GM18505 (cell line): ENCODE measurements around the gene PTPRU.

ENCODE experiments used
- ATAC-seq: cut with Tn5 transposase; IDR thresholded peaks from one replicate; pipeline ENCODE4 v1.9.1; 2021; ENCODE audit not compliant: unreplicated experiment
- POLR2A ChIP-seq: IDR thresholded peaks from 4 replicates; pipeline ENCODE4 v1.6.1; 2011; ENCODE audit warnings: borderline replicate concordance; ENCODE audit not compliant: insufficient read depth, insufficient read length; ENCODE audit errors: extremely low read depth

PTPRU gene

DNA sequence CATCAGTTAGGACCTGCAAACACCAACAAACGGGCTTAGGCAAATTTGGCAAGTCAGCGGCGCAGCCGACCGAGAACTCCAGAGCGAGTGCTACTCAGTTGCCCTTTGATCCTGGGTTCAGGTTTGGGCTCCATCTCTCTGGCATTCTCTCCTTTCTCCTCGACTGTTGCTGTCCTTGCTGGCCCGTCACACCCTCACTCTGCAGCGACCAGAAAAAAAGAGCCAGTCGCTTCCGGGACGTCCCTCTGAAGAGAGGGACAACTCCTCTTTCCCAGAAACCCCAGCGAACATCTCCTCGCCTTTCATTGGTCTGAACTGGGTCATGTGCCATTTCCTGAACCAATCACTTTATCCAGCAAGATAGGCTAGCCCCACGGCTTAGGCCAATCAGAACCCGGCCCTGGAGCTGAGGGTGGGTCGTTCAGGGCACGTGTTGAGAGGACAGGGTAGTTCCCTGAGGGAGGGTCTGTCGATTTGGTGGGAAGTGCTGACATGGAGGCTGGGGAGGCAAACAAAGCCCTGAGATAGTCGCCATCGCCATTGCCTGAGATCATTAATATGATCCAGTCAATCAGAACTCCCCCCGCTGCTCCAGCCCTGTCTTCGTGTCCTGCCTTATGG, 113.7 kb downstream of the PTPRU start:
- TF ChIP-seq POLR2A = no peak
- no peak for ATAC-seq

DNA sequence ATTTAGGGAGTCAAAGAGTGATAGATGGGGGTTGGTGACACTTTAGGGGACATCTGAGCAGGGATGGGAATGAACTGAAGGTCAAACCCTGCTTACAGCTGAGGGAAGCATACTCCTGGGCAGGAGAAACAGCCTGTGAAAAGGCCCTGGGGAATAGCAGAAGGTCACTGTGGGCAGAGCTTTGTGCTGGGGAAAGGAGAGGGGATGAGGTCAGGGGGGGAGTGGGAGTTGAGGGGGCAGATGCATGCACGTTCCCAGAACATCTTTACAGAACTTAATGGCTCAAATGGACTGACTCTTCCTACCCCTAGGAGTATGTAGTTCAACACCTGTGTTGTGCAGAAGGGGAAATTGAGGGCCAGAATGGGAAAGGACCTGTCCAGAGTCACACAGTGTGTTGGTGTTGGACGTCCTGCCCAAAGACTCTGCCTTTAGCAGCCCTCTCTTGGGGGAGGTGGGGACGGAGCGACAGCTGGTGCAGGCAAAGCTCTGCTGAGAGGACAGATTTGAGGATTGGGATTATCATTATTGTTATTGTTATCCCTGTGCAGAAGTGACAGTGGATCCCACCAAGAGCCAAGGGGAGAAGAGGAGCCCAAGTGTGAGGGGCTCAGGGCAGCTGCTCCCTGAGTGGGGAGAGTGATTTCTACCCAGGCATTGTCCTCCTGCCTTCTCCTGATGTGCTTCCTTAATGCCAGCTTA, 116.5 kb downstream of the PTPRU start:
- TF ChIP-seq POLR2A = no peak
- ATAC-seq = no peak

DNA sequence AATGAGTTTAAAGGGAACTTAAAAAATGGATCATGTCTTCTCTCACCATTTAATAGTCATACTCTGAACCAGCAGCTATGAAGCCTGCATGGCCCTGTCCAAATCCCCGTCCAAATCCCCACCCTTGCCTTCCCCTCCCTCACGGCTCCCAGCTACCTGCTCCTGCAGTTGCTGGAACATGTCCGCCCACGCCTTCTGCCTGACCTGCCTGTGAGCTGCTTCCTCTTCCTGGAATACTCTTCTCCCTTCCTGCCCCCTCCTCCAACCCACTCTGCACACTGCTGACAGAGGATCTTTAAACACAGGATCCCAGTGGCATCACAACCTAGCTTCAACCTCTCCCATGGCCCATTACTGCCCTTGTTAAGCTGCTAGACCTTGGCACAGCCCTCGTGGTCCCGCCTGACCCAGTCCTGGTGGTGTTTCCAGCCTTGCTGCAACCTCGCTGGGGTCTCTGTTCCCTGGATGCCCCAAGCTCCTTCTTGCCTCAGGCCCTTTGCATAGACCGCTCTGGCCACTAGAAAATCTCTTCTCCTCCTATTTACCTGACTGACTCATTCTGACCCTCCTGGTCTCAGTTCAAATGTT, 118.3 kb downstream of the PTPRU start:
- ATAC-seq = no peak
- no peak for TF ChIP-seq POLR2A

DNA sequence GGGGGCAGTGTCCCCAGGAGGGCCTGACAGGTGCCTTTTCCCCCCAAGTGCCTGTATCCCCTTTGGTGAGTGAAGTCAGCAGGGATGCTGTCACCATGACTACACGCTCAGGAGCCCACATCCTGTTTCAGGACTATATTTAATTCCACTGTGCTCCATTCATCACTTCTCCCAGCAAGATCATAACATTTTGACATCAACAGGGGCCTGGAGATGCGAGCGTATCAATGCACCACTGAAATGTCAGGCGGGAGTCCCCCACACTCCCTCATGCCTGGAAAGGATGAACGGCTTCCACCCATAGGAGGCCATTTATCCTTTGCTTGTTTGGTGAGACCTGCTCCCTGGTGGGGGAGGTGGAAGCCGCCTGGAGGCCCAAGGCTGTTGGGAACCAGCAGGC, 119.1 kb downstream of the PTPRU start:
- ATAC-seq = no peak
- TF ChIP-seq POLR2A = no peak

DNA sequence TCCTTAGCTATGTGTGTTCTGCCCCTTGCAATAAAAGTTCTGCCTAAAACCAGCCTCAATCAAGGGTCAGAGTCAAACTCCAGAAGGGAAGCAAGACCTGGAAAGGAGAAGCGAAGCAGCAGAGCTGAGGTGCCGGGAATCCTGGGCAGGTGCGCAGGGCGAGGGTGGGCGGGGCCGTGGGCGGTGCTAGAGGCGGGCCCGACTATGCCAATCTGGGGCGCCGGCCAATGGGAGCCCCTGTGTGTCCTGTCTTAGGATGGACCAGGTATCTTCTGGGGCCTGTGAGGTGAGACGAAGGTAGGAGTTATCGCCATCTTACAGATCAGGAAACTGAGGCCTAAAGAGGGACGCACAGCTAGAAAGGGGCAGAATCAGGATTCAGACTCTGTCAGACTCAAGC, 120.3 kb downstream of the PTPRU start:
- TF ChIP-seq POLR2A = no peak
- no peak for ATAC-seq

DNA sequence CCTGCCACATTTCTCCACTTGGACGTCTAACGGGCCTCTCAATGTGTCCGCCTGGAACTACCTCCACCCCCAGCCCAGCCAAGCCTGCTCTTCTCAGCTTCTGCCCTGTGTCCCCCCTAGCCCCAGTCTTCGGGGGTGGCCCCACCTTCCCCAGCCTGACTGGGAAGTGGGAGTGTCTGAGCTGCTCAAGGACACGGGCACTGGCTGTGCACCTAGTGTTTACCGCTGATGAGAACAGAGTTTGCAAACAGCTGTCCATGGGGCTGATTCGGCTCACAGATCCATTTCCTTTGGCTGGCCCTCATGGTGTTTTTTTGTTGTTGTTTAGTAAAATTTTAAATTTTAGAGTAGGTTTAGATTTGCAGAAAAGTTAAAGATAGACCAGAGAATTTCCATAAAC, 121.1 kb downstream of the PTPRU start:
- ATAC-seq = no peak
- TF ChIP-seq POLR2A = no peak

DNA sequence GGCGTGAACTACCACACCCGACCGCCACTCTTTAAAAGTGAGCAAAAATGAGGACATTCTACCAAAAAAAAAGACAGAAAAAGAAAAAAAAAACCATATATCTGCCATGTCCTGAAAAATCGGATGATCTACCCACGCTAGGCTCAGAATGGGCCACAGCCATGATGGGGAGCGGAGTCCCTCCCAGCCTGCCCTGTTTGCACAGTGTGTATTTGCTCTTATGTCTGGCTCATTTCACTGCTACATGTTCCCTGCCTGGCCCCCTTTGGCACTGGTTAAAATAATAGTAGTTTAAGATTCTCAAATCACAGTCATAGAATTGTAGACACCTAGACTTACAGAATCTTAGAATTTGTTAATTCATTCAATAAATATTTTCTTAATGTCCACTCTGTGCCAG, 121.9 kb downstream of the PTPRU start:
- no peak for TF ChIP-seq POLR2A
- ATAC-seq = no peak

DNA sequence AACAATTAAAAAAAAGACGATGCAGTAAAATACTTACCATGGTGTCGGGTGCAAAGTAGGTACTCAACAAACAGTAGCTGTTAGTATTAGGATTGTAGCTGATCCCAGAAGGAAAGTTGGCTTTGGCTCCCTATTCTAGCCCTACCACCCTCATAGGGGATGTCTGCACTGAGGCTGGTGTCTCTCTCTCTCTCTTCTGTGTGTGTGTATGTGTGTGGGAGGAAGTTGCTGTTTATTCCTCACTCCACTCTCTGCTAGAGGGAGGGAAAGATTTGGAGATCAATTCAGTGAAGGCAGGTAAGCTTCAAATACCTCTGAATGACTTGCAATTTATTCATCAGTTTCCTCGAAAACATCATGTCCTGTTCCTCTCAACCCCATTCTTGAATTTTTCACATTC, 124.4 kb downstream of the PTPRU start:
- TF ChIP-seq POLR2A = no peak
- no peak for ATAC-seq

DNA sequence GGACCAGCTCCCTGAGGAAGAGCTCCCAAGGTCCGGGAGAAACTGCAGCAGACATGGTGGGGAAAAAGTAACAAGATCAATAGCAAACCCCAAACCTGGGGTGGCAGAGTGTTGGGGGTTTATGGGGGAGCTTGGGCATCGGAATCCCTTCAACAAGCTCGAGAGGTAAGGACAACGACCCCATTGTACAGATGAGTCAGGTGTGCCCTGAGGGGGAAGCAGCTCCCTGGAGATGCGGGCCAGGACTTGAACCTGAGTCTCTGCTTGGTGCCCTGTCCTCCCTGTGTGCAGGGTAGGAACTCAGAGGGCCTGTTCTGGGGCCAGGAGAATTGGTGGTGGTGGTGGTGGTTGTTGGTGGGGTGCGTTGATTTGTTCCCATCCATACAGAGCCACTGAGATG, 125.4 kb downstream of the PTPRU start:
- ATAC-seq = no peak
- TF ChIP-seq POLR2A = no peak

DNA sequence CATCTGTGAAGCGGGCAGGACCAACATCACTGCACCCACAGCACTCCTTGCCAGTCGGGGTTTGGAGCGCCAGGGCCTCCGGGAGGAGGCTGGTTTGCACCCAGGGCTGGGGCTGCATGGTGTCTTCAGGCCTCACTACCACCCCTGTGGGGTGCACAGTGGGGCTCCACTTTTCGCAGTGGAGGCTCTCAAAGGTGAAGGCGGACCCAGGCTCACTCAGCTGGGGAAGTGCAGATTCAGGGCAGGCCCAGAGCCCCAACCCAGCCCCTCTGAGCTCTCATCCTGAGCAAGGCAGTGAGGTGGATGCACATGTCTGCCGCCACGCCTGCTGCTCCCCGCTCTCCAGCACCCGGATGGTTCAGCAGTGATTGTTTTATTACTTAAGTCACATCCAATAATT, 125.8 kb downstream of the PTPRU start:
- TF ChIP-seq POLR2A = no peak
- no peak for ATAC-seq

DNA sequence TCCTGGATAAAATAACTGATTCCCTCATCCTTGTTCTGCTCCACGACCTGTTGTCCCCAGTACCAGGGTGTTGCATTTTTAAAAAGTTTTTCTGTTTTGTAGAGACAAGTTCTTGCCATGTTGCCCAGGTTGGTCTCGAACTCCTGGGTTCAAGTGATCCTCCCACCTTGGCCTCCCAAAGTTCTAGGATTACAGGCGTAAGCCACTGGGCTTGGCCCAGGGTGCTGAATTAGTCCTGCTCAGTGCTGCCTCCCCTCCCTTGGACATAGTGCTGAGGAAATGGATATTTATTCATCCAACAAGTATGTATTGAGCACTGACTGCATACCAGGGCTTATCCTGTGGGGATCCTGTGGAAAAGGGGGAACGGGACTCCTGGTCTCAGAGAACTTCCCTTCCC, 126.4 kb downstream of the PTPRU start:
- ATAC-seq = no peak
- no peak for TF ChIP-seq POLR2A

DNA sequence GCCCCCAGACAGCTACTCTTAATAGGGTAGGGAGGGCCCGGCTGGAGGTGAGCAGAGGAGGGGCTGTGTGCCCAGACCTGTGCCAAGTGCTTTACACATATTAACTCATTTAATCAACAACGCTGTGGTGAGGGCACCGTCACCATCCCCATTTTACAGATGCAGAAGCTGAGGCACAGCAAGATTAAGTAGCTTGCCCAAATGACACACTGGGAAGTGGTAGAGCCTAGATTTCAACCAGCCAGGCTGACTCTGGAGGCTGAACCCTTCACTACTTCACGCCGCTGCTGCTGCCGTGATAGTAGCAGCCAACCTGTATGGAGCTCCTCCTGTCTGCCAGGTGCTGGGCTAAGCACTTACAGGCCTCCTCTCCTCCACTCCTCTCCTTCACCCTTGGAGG, 127.2 kb downstream of the PTPRU start:
- ATAC-seq = no peak
- no peak for TF ChIP-seq POLR2A

DNA sequence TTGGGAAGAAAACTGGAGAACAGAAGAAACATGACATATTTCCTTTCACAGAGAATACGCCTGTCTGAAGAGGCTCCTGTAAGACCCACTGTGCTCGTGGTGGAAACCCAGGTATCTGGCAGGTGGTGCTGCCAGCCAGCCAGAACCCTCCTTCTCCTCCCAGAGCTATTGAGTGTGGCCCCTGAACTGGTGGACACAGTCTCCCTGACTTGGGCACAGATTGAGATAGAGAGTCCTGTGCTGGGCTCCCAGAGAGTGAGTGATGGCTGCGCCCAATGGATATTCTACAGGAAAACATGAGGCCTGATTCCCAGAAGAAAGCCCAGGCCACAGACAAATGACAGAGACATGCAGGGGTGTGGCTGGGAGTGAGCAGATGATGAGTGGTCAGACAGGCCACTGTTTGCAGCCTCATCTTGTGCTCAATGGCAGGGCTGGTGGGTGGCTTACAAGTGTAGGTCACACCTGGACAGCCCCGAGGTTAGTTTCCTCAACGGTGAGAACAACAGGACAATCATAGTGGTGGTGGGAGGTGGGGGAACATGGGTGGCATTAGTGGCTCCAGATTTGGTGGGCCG, 127.9 kb downstream of the PTPRU start:
- ATAC-seq = no peak
- TF ChIP-seq POLR2A = no peak
